ENCODE results near the gene KANK2.

KANK2 gene

DNA sequence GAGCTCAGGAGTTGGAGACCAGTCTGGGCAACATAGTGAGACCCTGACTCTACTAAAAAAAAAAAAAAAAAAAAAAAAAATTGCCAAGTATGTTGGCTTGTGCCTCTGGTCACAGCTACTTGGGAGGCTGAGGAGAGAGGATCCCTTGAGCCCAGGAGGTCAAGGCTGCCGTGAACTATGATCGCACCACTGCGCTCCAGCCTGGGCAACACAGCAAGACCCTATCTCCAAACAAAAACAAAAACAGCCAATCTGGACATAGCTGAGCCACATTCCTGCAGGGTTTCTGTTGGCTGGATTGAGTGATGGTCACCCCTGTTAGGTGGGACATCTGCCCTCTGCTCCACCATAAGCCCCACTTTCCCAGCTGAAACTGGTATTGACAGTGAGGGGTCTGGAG is 28.5 kb upstream of the KANK2 start:
- no peak overlapping the region for H3K4me3 ChIP-seq (ENCODE audit: control insufficient read depth, low read depth, low read length)
- no peak for TF ChIP-seq CTCF (IDR thresholded peaks at IDR 0.05; ENCODE audit: control insufficient read depth, insufficient read depth, low read depth, low read length, missing control alignments)
- no peak for DNase-seq (ENCODE audit: low read depth)

DNA sequence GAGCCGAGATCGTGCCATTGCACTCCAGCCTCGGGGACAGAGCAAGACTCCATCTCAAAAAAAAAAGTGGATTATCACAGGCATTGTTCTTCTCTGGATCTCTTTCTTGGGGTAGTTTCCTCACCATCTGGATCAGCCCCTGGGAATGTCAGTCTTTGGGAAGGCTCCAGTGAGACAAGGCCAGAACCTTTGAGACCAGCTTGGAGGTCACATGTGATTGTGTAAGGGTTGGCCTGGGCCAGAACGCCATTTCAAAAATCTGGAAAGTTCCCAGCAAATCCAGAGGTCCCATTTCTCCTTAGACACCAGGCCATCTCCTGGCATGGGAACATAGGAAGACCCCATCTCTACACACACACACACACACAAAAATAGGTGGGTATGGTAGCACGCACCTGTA is 27.8 kb upstream of the KANK2 start:
- TF ChIP-seq CTCF (IDR thresholded peaks at IDR 0.05; ENCODE audit: control insufficient read depth, insufficient read depth, low read depth, low read length, missing control alignments), result no peak
- no peak for DNase-seq (ENCODE audit: low read depth)
- no peak overlapping the region for H3K4me3 ChIP-seq (ENCODE audit: control insufficient read depth, low read depth, low read length)

DNA sequence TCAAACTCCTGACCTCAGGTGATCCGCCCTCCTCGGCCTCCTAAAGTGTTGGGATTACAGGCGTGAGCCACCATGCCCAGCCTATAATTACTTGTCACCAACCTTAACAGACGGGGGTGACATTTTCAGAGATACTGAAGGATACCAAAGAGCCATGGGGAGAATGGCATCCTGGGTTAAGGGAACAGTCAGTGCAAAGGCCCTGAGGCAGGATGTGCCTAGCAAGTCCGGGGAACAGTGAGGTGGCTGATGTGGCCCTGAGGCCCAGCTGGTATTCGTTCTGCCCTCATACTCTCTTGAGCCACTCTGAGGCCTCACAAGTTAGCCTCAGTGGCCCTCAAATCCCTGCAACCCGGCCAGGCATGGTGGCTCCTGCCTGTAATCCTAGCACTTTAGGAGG is 27.1 kb upstream of the KANK2 start:
- DNase-seq (ENCODE audit: low read depth), result no peak
- H3K4me3 ChIP-seq (ENCODE audit: control insufficient read depth, low read depth, low read length), result no peak overlapping the region
- TF ChIP-seq CTCF (IDR thresholded peaks at IDR 0.05; ENCODE audit: control insufficient read depth, insufficient read depth, low read depth, low read length, missing control alignments), result no peak

GRCh38 chr19:11223200-11223599 is 25.9 kb upstream of the KANK2 start:
- TF ChIP-seq CTCF (IDR thresholded peaks at IDR 0.05; ENCODE audit: control insufficient read depth, insufficient read depth, low read depth, low read length, missing control alignments), result no peak
- H3K4me3 ChIP-seq (ENCODE audit: control insufficient read depth, low read depth, low read length), result no peak overlapping the region
- DNase-seq (ENCODE audit: low read depth), result no peak

DNA sequence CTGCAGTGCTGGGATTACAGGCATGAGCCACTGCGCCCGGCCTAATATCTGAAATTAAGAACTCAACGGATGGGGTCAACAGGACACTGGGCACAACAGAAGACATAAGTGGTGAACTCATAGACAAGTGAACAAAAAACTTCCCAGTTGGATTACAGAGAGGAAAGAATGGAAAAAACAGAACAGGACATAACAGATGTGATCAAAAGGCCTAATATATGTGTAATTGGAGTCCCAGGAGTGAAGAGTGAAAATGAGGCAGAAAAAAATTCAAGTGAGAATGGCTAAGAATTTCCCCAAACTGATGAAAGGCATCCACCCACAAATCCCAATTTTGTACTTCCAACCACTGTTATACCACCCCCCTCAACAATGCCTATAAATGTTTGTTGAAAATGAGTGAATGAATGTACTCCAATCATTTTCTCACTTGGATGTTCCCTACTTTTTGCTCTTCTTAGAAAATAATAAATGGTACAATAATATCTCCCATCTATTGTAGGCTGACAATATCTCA is 23.8 kb upstream of the KANK2 start:
- DNase-seq (ENCODE audit: low read depth), result no peak
- no peak for TF ChIP-seq CTCF (IDR thresholded peaks at IDR 0.05; ENCODE audit: control insufficient read depth, insufficient read depth, low read depth, low read length, missing control alignments)
- no peak overlapping the region for H3K4me3 ChIP-seq (ENCODE audit: control insufficient read depth, low read depth, low read length)

DNA sequence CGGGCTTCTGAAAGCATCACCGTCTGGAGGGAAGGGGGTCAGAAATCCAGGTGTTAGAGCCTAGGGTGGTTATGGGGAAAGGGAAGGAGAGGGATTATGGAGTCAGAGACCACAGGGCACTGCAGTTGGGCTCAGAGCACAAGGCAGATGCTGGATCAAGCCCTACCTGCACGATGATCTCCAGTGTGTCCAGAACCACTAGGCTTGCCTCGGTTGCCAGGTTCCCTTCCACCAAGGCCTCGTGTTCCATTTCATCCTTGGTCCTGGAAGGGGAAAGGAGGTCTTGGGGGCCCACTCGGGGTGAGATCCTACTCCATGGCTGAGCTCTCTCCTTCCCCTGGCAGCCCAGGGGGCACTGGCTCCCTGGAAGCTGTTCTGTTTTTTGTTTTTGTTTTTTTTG is 17.0 kb upstream of the KANK2 start:
- DNase-seq (ENCODE audit: low read depth), result no peak
- H3K4me3 ChIP-seq (ENCODE audit: control insufficient read depth, low read depth, low read length), result no peak overlapping the region
- no peak for TF ChIP-seq CTCF (IDR thresholded peaks at IDR 0.05; ENCODE audit: control insufficient read depth, insufficient read depth, low read depth, low read length, missing control alignments)

GRCh38 chr19:11210656-11210928 is 13.2 kb upstream of the KANK2 start:
- H3K4me3 ChIP-seq (ENCODE audit: control insufficient read depth, low read depth, low read length), result no peak overlapping the region
- no peak for TF ChIP-seq CTCF (IDR thresholded peaks at IDR 0.05; ENCODE audit: control insufficient read depth, insufficient read depth, low read depth, low read length, missing control alignments)
- DNase-seq (ENCODE audit: low read depth), result no peak

Data from AG09309 (cell line).